Hematopoietic multipotent progenitor cell treated with erythropoietin and hydrocortisone succinate and interleukin-3 and kit ligand, for 15 days (in vitro differentiated cells): ENCODE results near the gene CDH3.
"Not testable (repeated sequence)": the region's sequence is repeated elsewhere in the genome, so short reads cannot be mapped to it uniquely, and the experiment has no call there.

Experiments
- DNase-seq: peaks from one replicate; pipeline ENCODE4 v3.0.0-alpha.2; 2015; ENCODE audit warnings: low spot score

The CDH3 gene

DNA sequence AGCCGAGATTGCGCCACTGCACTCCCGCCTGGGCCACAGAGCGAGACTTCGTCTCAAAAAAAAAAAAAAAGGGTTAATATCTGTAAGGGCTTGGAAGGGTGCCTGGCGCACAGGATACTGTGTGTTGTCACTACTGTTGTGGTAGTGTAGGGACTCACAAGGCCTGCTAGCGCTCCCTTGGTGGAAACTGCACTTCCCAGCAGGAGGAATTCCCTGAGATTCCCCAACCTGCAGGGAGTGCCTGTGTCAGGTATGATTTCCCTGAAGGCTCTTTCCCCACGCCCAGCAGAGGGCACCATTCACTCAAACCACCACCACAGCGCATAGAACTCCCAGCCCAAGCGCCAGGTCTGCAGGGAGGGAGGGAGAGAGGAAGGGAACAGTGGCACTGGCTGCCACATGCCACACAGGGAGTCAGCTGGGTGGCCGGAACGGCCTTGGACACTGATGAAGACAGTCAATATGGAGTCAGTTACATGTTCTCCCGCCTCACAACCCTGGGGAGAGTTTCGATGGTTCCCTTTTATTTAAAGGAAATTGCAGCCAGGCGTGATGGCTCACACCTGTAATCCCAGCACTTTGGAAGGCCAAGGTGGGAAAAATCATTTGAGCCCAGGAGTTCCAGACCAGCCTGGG, 59.2 kb downstream of the CDH3 start:
- DNase-seq, result peak; percentile 84

DNA sequence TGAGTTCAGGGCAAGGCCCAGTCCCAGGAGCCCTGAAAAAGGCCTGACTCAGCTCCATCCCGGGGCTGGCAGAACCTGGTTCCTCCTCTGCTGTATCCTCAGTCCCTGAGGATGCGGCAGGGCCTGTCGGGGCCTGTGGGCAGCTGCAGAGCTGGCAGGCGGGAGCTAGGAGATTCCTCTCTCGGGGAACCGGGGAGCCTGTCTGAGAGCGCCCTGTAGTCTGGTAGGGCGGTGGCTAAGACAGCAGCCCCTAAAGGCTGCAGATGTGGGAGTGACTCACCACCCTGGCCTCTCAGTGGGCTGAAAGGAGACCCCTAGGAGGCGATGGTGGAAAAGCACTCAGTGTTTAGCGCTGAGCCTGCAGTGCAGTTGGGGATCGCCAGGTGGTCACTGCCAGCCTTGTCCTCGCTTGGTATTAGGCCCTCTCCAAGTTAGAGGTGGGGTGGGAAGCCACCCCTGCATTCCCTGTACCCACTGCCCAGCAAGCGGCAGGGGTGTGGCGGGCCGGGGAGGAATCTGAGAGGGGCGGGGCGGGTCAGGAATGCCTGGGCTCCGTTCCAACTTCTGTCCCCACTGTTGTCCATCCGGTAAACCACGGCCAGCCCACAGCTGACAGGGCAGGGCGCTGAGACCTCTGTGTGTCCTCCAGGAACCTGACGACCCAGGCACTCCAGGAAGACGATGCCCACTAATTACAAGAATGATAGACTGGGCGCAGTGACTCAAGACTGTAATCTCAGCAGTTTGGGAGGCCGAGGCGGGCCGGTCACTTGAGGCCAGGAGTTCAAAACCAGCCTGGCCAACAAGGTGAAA, 62.4 kb downstream of the CDH3 start:
- DNase-seq, result no peak

DNA sequence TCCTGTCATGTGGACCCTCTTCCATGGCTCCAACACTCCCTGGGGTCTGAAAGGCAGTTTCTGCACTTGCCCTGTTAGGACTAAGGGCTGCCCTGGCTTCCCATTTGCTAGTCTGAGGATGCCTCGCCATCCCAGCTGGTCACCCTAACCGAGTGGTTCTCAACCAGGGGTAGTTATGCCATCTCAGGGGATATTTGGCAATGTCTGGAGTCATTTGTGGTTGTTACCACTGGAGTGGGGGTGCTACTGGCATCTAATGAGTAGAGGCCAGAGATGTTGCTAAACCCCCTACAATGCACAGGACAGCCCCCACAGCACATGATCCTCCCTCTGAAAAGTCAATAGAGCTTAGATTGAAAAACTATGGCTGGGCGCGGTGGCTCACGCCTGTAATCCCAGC, 65.1 kb downstream of the CDH3 start:
- DNase-seq, result no peak

DNA sequence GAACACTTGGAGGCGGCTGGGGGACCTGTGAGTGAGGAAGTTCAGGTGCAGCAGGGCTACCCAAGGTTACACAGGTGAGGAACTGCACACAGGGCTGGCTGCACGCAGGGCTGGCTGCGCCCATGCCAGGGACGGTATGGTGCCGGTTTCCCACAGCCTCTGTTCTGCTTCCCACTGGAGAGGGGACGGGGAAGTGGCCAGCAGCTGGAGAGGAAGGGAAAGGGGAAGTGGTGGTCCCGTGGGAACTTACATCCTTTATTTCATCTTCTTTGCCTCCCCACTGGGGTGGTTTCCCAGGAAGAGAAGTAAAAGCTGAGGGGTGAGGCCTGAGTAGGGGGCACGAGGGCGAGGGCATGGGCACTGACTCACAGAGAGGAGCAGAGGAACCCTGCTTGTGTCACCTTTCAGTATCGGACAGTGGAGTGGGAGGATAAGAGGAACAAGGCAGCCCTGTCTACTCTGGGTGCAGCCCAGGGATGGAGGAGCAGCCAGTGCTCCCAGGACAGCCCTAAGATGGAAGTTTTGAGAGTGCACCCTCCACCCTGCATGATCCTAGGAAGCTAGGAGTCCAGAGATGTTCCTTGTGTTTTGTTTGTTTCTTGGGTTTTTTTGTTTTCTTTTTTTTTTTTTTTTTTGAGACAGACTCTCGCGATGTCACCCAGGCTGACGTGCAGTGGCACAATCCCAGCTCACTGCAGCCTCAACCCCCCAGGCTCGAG, 66.5 kb downstream of the CDH3 start:
- DNase-seq, result no peak

DNA sequence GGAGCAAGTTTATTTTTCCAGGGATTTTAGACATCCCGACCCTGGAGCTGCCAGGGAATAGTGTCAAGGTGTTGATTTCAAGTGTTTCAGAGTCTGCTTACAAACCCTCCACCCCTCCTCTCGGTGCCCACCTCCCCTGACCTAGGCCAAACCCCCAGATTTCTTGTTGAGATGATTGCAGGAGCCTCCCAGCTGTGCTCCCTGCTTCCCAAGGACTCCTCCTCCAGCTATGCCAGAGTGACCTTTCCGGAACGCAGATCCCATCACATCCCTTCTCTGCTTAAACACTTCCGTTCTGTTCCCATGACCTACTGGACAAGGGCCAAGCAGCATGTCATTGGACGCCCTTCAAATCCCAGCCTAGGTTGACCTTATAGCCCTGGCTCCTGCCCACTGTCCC, 68.3 kb downstream of the CDH3 start:
- no peak for DNase-seq

DNA sequence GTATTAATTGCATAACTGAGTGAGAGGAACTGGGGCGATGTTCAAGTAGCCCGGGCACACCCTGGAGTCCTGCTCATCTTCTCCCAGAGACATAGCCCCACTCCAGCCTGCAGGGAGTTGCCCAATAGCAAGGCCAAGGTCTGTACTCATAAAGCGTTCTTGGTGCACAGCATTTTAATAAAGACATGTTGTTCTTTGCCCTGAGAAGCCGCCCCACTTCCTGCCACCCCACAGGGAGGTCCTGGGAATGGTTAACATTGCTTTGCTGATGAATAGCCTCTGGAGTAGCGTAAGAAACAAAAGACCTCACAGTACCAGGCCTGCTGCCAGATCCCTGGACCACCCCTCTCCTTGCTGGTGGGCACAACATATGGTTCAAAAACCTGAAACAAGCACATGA, 70.4 kb downstream of the CDH3 start:
- no peak for DNase-seq

DNA sequence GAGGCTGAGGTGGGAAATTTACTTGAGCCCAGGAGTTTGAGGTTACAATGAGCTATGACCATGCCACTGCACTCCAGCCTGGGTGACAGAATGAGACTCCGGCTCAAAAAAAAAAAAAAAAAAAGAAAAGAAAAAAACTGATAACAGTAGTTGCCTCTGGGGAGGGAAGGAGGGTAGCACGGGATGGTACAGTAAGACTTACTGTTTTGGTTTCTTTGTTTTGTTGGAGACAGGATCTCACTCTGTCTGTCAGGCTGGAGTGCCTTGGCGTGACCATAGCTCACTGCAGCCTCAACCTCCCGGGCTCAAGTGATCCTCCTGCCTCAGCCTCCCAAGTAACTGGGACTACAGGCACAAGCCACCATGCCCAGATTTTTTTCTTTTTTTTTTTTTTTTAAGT, 71.4 kb downstream of the CDH3 start:
- not testable (repeated sequence) for DNase-seq

DNA sequence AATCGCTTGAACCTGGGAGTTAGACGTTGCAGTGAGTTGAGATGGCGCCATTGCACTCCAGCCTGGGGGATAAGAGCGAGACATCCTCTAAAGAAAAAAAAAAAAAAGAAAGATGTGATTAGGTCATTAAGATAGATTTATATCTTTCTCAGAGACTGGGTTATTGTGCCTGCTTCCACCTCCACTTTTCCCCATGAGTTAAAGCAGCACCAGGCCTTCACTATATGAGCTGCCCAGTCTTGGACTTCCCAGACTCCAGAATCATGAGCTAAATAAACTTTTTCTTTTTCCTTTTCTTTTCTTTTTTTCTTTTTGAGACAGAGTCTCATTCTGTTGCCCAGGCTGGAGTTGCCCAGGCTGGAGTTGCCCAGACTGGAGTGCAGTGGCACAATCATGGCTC, 72.6 kb downstream of the CDH3 start:
- no peak for DNase-seq

DNA sequence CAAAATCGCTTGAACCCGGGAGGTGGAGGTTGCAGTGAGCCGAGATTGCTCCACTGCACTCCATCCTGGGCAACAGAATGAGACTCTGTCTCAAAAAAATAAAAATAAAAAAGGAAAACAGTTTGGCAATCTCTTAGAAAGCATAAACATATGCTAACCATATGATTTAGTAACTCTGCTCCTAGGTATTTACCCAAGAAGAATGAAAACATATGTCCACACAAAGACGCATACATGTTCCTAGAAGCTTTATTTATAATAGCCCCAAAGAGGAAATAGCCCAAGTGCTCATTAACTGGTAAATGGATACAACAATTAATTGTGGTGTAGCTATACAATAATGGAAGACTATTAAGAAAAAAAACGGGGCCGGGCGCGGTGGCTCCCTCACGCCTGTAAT, 73.5 kb downstream of the CDH3 start:
- DNase-seq, result no peak

DNA sequence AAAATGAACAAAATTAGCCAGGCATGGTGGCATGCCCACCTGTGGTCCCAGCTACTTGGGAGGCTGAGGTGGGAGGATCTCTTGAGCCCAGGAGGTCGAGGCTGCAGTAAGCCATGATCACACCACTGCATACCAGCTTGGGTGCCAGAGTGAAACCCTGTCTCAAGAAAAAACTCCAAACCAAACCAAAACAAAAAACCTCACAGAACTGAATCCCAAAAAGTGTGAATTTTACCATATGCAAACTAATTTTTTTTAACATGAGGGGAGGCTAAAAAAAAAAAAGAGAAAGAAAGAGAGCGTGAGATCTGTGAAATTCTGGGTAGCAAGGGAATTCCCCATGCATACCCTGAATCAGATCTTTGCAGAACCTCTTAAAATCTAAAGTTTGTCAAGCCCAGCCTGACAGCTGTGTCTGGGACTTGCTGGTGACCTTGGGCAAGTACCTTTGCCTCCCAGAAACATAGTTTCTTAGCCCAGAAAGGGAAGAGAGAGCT, 74.9 kb downstream of the CDH3 start:
- DNase-seq, result no peak

DNA sequence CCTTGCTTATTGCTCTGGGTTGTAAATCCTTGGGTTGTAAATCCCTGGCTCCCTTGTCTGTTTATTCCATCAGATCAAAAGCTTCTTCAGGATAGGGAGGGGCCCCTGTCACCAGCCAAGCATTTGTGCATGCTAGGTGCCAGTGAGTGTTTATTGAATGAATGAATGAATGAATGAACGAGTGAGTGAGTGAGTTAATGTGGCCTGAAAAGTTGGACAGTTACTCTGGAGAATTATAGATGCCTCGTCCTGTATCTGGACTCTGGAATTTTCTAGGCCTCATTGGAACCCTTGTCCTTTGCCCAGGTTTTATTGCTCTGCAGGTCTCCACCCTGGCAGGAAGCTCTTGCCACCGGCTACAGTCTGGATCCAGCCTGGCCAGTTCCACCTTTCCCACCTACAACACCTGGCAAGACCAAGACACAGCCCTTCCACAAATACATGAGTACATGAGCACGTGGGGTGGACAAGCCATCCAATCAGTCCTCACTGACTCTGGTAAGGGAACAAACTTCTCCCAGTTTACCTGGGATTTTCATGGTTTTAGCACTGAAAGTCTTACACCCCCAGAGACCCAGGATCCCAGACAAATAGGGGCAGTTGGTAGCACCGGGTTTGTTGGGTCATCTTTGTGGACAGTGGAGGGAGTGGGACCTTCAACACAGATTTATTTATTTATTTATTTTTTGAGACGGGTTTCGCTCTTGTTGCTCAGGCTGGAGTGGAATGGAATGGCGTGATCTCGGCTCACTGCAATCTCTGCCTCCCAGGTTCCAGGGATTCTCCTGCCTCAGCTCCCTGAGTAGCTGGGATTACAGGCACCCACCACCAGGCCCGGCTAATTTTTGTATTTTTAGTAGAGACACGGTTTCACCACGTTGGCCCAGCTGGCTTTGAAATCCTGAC, 77.3 kb downstream of the CDH3 start:
- no peak for DNase-seq

DNA sequence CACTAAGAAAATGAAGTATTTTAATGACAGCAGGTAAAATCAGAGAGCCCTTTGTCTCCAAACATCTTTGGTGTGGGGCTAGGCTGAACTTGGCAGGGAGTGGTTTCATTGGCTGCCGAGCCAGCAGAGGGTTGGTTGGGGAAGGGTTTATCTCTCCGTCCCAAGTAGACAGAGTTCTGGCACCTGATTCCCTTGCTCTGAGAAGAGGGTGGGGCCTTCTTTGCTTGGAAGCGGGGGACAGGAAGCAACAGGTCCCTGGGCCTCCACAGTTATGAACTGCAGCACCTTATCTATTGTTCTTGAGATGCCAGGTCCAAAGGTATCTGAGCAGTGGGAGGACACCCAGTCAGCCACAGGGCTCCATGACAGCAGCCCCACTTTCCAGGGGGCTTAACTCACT, 79.7 kb downstream of the CDH3 start:
- peak; percentile 85 for DNase-seq

DNA sequence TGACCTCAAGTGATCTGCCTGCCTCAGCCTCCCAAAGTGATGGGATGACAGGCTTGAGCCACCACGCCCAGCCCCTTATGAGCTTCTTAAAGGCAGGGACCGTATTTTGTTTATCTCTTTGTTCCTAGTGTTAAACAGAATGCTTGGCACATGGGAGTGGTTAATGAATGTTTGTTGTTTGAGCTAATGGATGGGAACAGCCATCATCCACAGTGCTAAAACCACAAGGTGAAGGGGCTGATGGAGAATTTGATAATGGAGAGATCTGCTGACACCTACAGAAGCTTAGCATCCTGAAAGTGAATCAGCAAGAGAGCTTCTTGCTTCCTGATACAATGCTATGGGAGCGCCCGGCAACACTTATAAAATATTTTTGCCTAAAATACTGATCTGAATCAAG, 83.4 kb downstream of the CDH3 start:
- DNase-seq, result peak; percentile 44

DNA sequence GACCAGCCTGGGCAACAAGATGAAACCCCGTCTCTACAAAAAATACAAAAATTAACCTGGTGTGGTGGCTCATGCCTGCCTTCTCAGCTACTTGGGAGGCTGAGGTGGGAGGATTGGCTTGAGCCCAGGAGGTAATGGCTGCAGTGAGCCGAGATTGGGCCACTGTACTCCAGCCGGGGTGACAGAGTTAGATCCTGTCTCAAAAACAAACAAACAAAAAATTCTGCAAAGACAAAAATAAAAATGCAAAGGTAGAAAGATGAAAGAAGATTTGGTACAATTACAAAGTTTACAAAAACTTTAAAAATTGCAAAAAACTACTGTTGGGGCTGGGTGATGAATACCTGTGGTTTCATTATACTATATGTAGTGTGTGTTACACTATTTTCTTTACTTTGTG, 86.5 kb downstream of the CDH3 start:
- peak; percentile 56 for DNase-seq

DNA sequence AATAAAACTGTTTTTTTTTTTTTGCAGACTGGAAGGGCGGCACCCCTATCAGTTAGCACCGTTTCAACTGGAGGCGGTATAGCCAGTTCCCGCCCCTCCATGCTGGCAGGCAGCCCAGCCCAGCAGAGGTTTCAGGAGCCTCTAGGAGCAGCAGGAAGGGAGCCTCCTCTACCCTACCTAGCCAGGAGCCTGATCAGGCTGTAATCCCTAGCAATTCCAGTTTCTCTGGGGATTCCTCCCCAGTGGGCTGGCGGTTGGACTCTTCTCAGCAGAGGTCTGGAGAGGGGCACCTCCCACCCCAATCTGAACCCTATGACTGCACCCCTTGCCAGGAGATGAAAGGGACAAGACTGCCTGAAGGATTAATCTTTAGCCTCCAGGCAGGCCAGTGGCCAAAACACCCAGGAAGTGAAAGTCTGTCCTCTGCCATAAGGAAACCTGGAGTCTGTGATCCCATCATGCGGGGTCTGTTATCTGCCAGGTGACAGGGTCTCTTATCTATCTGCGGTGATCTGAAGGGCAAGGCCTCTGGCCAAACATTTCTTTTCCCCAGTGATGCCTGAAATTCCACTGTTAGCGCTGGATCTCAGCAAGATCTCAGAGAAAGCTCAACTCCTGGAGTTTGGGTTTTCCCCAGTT, 87.1 kb downstream of the CDH3 start:
- peak; percentile 91 for DNase-seq

DNA sequence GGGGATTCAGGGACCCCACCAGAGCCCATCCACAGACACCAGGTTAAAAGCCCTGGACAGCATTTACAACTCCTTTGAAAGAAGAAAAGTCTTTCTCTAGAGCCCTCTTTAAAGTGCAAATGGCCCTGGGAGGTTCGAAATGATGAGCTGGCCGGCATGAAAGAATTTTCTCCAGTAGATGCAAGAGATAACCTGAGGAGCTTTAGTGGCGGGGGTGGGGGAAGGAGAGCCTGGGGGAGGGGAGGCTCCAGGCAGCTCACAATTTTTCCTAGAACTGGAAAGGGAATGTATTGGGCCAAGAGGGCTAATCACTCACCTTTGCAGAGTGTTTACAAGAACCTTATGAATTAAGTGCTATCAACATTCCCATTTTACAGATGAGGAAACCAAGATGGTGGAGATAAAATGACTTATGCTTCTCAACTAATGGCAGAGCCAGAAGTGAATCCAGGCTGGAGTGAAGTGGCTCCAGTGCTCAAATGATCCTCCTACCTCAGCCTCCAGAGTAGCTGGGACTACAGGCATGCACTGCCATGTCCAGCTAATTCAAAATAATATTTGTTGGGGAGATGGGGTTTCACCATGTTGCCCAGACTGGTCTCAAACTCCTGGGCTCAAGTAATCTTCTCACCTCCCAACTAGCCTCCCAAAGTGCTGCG, 87.8 kb downstream of the CDH3 start:
- DNase-seq, result no peak

DNA sequence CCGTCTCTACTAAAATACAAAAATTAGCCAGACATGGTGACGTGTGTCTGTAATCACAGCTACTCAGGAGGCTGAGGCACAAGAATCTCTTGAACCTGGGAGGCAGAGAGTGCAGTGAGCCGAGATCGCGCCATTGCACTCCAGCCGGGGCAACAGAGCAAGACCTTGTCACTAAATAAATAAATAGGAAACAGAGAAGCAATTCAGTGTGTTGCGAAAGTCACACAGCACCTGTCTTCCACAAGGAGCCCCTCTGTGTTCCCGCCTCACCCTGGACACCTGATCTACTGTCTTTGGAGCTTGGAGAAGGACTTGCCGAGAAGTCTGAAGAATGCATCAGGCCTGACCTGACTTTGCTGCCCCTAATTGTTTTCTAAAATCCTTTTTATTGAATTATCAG, 88.5 kb downstream of the CDH3 start:
- no peak for DNase-seq

DNA sequence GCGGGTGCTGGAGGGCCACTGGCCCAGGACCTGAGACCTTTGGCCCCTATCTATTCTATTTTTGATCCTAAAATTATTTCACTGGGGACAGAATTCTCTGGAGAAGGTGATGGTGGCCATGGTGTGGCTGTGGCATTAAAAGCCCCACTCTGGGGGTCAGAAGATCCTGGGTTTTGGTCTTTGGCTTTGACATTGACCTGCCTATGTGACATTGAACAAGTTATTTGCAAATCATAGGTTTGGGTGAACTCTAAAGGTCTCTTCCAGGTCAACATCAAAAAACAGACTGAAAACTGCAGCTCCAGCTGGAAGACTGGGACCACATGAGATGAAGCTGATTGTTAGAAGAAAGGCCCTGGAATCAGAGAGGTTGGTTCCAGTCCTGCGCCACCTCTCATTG, 89.7 kb downstream of the CDH3 start:
- DNase-seq, result no peak

DNA sequence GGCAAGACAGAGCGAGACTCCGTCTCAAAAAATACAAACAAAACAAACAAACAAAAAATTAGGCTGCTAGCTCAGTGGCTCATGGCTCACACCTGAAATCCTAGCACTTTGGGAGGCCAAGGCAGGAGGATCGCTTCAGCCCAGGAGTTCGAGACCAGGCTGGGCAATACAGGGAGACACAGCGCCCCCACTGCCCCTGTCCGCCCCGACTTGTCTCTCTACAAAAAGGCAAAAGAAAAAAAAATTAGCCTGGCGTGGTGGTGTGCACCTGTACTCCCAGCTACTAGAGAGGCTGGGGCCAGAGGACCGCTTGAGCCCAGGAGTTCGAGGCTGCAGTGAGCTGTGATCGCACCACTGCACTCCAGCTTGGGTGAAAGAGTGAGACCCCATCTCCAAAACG, 91.5 kb downstream of the CDH3 start:
- DNase-seq, result no peak

DNA sequence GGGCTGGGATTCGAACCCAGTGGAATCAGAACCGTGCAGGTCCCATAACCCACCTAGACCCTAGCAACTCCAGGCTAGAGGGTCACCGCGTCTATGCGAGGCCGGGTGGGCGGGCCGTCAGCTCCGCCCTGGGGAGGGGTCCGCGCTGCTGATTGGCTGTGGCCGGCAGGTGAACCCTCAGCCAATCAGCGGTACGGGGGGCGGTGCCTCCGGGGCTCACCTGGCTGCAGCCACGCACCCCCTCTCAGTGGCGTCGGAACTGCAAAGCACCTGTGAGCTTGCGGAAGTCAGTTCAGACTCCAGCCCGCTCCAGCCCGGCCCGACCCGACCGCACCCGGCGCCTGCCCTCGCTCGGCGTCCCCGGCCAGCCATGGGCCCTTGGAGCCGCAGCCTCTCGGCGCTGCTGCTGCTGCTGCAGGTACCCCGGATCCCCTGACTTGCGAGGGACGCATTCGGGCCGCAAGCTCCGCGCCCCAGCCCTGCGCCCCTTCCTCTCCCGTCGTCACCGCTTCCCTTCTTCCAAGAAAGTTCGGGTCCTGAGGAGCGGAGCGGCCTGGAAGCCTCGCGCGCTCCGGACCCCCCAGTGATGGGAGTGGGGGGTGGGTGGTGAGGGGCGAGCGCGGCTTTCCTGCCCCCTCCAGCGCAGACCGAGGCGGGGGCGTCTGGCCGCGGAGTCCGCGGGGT, 92.1 kb downstream of the CDH3 start, which contains the start of gene CDH1:
Gene CDH1 (plus strand): TSS at position 247 of the 684 bp plus-strand sequence. CDS start 124 bp downstream, at position 371.
- peak; percentile 60 for DNase-seq
